GM10266 (cell line): ENCODE results near the gene EGFR.
"Not testable (repeated sequence)": the region's sequence is repeated elsewhere in the genome, so short reads cannot be mapped to it uniquely, and the experiment has no call there.

ENCODE experiments used
- DNase-seq: peaks from one replicate; pipeline ENCODE4 v3.0.0; 2012; ENCODE audit errors: extremely low spot score
- TF ChIP-seq, protein P1 (sequence below): IDR thresholded peaks from 2 replicates; pipeline ENCODE4 v1.5.1; 2012; ENCODE audit warnings: mild to moderate bottlenecking, low read depth; ENCODE audit not compliant: control insufficient read depth, insufficient read depth; ENCODE audit errors: missing control alignments

Gene EGFR

GRCh38 chr7:55028011-55028410 lies 9.2 kb downstream of the EGFR start:
- TF ChIP-seq, protein P1, sequence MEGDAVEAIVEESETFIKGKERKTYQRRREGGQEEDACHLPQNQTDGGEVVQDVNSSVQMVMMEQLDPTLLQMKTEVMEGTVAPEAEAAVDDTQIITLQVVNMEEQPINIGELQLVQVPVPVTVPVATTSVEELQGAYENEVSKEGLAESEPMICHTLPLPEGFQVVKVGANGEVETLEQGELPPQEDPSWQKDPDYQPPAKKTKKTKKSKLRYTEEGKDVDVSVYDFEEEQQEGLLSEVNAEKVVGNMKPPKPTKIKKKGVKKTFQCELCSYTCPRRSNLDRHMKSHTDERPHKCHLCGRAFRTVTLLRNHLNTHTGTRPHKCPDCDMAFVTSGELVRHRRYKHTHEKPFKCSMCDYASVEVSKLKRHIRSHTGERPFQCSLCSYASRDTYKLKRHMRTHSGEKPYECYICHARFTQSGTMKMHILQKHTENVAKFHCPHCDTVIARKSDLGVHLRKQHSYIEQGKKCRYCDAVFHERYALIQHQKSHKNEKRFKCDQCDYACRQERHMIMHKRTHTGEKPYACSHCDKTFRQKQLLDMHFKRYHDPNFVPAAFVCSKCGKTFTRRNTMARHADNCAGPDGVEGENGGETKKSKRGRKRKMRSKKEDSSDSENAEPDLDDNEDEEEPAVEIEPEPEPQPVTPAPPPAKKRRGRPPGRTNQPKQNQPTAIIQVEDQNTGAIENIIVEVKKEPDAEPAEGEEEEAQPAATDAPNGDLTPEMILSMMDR: no peak
- DNase-seq: no peak

GRCh38 chr7:55030314-55030713 lies 11.5 kb downstream of the EGFR start:
- no peak for DNase-seq

GRCh38 chr7:55031075-55031474 lies 12.3 kb downstream of the EGFR start:
- DNase-seq: no peak
- TF ChIP-seq, protein P1: no peak

More at GRCh38 chr7:55030314-55030713, 11.5 kb downstream of the EGFR start:
- TF ChIP-seq, protein P1: no peak

DNA sequence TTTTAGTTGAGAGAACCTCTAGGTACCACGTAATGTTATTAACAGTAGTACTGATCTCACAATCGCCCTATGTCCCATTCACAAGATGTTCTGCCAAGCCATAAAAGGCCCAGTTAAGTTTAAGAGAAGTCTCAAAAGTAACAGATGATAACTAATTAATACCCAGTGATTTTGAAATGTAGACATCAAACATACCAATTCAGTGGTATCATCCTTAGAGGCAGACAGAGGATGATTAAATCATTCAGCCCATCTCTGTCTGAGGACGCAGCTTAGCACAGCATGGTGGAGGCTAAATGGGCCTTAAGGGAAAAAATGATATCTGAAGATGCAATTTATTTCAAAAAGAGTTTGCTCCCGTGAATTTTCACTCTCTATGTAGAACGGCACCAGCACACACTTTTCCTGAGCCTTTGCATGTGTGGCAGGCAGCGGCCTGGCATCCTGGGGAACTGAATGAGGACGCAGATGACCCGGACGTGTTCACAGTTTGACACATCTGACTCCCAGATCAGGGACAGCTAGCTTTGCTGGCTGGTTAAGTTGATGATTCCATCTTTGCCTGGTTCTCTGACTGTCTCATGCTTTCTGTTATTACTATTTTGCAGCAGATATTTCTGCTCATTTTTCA lies 13.4 kb downstream of the EGFR start:
- no peak for DNase-seq
- TF ChIP-seq, protein P1: no peak

GRCh38 chr7:55033236-55033846 lies 14.5 kb downstream of the EGFR start:
- TF ChIP-seq, protein P1: no peak

GRCh38 chr7:55034776-55035175 lies 16.0 kb downstream of the EGFR start:
- DNase-seq: no peak
- TF ChIP-seq, protein P1: no peak

More at GRCh38 chr7:55033236-55033846, 14.5 kb downstream of the EGFR start:
- no peak for DNase-seq

DNA sequence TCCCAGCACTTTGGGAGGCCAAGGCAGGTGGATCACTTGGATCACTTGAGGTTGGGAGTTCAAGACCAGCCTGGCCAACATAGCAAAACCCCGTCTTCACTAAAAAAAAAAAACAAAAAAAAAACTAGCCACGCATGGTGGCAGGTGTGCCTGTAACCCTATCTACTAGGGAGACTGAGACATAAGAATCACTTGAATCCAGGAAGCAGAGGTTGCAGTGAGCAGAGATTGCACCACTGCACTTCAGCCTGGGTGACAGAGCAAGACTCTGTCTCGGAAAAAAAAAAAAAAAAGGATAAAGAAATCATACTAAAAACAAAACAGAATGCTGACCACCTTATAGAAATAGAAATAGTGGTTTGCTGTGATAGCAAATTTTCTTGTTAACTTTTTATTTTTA lies 16.6 kb downstream of the EGFR start:
- not testable (repeated sequence) for DNase-seq
